22Rv1 (cell line): Measurements from ENCODE around the gene AQP1.

ENCODE experiments used
- ZFX ChIP-seq: fragments of 450-650 bp; IDR thresholded peaks from 2 replicates; pipeline ENCODE4 v1.6.1; 2017; ENCODE audit warnings: antibody characterized with exemption, borderline replicate concordance
- TF ChIP-seq, protein P1 (sequence below): fragments of 450-650 bp; IDR thresholded peaks from 2 replicates; pipeline ENCODE4 v1.5.1; 2017; ENCODE audit warnings: mild to moderate bottlenecking

DNA sequence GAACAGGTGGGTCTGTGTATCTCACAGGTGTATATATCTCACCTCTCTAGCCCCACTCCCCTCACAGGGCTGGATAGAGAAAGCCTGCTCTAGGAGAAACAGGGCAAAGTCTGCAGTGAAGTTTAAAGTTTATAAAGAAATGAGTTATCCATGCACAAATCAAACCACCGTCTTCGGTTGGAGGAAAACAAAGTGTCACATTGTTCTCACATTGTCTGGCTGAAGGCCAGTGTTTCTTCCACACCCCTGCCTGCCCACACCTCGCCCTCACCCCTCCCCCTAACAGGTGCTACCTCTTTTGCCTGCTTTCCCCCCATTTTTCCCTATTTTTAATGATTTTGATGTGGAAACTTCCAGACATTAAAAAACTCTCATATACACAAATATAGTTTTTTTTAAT, 25.8 kb downstream of the AQP1 start:
- TF ChIP-seq, protein P1, sequence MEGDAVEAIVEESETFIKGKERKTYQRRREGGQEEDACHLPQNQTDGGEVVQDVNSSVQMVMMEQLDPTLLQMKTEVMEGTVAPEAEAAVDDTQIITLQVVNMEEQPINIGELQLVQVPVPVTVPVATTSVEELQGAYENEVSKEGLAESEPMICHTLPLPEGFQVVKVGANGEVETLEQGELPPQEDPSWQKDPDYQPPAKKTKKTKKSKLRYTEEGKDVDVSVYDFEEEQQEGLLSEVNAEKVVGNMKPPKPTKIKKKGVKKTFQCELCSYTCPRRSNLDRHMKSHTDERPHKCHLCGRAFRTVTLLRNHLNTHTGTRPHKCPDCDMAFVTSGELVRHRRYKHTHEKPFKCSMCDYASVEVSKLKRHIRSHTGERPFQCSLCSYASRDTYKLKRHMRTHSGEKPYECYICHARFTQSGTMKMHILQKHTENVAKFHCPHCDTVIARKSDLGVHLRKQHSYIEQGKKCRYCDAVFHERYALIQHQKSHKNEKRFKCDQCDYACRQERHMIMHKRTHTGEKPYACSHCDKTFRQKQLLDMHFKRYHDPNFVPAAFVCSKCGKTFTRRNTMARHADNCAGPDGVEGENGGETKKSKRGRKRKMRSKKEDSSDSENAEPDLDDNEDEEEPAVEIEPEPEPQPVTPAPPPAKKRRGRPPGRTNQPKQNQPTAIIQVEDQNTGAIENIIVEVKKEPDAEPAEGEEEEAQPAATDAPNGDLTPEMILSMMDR, result no peak
- TF ChIP-seq ZFX, result no peak
